Measurements from ENCODE around the gene ORC3.

- TF ChIP-seq YY1 (IDR thresholded peaks at IDR 0.05; ENCODE audit: insufficient read depth, insufficient read length) (no peak), SUZ12 (IDR thresholded peaks at IDR 0.05; ENCODE audit: extremely low read depth, insufficient read depth, insufficient read length) (no peak), ZNF274 (IDR thresholded peaks at IDR 0.05; ENCODE audit: low read depth, low read length) (no peak)
Observed at GRCh38 chr6:87617405-87617804, 27.5 kb downstream of the ORC3 start.
